ENCODE measurements around the gene SH3BP2.
A peak's percentile ranks its signal among the peaks of the same experiment; 100 is the strongest.

SH3BP2 gene

DNA sequence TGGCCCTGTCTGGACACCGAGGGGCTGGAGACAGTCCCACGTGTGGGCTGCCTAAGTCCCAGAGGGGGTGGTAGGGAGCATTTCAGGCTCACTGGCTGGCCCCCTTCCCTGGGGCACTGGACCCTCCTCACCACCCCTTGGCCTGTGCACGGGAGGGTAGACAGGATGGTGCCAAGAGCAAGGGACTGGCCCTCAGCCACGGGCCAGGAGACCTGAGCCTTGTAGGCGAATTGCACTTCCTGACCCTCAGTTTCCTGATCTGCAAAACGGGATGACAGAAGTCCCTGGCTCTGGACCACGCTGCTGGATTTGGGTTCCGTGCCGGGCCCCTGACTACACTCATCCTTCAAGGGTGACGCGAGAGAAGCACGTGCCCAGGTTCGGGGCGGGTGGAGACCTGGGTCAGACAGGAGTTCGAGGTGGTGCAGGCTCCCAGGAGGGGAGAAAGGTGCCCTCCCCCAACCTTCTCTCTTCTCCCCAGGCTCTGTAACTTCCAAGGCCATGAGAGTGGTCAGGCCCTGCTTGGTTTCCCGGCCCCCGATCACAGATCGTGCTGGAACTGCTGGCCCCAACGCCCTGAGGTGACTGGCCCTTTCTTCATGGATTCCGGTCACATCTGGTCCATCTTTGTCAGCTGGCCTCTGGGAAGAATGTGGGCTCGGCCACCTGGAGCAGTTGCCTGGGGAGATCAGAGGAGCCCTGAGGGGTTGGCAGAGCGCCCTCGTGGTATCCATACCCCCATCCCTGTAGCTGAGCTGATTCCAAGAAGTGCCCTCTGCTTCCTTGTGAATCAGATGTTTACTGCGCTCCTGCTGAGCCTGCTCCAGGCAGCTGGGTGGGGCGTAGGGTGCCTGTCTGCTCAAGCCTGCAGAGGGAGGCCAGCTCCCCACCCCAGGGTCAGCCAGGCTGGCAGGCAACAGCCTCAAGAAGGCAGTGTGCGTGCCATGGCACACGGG is 3.3 kb downstream of the SH3BP2 start (continued):
- TF ChIP-seq, protein P1, sequence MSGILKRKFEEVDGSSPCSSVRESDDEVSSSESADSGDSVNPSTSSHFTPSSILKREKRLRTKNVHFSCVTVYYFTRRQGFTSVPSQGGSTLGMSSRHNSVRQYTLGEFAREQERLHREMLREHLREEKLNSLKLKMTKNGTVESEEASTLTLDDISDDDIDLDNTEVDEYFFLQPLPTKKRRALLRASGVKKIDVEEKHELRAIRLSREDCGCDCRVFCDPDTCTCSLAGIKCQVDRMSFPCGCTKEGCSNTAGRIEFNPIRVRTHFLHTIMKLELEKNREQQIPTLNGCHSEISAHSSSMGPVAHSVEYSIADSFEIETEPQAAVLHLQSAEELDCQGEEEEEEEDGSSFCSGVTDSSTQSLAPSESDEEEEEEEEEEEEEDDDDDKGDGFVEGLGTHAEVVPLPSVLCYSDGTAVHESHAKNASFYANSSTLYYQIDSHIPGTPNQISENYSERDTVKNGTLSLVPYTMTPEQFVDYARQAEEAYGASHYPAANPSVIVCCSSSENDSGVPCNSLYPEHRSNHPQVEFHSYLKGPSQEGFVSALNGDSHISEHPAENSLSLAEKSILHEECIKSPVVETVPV (CRISPR knock-in tag; IDR thresholded peaks at IDR 0.05): no peak
- TF ChIP-seq PPARA (CRISPR knock-in tag; IDR thresholded peaks at IDR 0.05; ENCODE audit: borderline replicate concordance): no peak
- TF ChIP-seq ZFP30 (CRISPR knock-in tag; IDR thresholded peaks at IDR 0.05): no peak
- no peak for TF ChIP-seq TCF4 (CRISPR knock-in tag; IDR thresholded peaks at IDR 0.05; ENCODE audit: borderline replicate concordance)
- TF ChIP-seq, protein P2, sequence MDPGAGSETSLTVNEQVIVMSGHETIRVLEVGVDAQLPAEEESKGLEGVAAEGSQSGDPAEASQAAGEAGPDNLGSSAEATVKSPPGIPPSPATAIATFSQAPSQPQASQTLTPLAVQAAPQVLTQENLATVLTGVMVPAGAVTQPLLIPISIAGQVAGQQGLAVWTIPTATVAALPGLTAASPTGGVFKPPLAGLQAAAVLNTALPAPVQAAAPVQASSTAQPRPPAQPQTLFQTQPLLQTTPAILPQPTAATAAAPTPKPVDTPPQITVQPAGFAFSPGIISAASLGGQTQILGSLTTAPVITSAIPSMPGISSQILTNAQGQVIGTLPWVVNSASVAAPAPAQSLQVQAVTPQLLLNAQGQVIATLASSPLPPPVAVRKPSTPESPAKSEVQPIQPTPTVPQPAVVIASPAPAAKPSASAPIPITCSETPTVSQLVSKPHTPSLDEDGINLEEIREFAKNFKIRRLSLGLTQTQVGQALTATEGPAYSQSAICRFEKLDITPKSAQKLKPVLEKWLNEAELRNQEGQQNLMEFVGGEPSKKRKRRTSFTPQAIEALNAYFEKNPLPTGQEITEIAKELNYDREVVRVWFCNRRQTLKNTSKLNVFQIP (CRISPR knock-in tag; IDR thresholded peaks at IDR 0.05; ENCODE audit: borderline replicate concordance, low read depth): no peak

- no peak for TF ChIP-seq RARB (CRISPR knock-in tag; IDR thresholded peaks at IDR 0.05)
- TF ChIP-seq, protein P2 (CRISPR knock-in tag; IDR thresholded peaks at IDR 0.05; ENCODE audit: borderline replicate concordance, low read depth): no peak
- TF ChIP-seq, protein P1 (CRISPR knock-in tag; IDR thresholded peaks at IDR 0.05): no peak
- TF ChIP-seq OSR1 (CRISPR knock-in tag; IDR thresholded peaks at IDR 0.05): no peak
- TF ChIP-seq BACH2 (CRISPR knock-in tag; IDR thresholded peaks at IDR 0.05; ENCODE audit: borderline replicate concordance): no peak
- no peak for TF ChIP-seq ZFP30 (CRISPR knock-in tag; IDR thresholded peaks at IDR 0.05)
- no peak for ATAC-seq
Observed at GRCh38 chr4:2796849-2797544, 4.1 kb downstream of the SH3BP2 start.

DNA sequence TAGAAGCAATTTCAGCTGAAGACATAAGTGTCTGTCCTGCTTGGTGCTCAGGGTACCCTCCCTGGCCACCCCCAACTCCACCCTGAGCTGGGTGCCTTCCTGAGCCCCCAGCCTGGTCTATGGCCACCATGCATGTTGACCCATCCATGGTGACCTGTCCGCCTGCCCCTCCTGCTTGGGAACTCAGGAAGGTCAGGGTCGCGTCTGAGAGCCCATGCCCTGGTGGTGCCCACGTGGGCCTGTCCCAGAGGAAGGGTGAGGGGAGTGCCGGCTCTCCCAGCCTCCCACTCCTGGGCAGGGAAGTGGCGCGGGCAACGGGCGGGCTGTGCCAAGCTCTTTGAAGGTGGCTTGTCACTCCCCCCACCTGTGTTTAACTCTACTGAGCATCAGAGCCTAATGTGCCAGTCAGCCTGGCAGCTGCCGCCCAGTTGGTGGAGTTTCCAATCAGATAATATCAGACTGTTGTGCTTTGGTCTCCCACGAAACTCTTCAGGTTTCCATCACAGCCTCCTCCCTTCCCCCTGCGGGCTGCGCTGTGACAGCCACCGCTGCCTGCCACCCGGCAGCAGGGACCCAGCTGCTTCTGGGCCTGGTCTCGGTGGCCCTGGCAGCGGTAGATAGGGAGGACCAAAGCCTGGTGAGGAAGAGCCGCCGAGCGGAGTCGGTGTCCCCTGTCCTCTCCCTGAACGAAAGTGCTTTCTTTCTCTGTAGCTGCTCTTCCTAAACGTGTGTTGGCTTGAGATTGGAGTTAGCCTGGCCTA is 4.8 kb downstream of the SH3BP2 start:
- no peak for ATAC-seq
- TF ChIP-seq GLIS3 (CRISPR knock-in tag; IDR thresholded peaks at IDR 0.05): no peak
- TF ChIP-seq CSDC2 (CRISPR knock-in tag; IDR thresholded peaks at IDR 0.05): no peak
- TF ChIP-seq ZNF8 (CRISPR knock-in tag; IDR thresholded peaks at IDR 0.05): no peak
- TF ChIP-seq SNAI2 (CRISPR knock-in tag; IDR thresholded peaks at IDR 0.05): no peak
- no peak for TF ChIP-seq ZFP30 (CRISPR knock-in tag; IDR thresholded peaks at IDR 0.05)
- TF ChIP-seq, protein P3, sequence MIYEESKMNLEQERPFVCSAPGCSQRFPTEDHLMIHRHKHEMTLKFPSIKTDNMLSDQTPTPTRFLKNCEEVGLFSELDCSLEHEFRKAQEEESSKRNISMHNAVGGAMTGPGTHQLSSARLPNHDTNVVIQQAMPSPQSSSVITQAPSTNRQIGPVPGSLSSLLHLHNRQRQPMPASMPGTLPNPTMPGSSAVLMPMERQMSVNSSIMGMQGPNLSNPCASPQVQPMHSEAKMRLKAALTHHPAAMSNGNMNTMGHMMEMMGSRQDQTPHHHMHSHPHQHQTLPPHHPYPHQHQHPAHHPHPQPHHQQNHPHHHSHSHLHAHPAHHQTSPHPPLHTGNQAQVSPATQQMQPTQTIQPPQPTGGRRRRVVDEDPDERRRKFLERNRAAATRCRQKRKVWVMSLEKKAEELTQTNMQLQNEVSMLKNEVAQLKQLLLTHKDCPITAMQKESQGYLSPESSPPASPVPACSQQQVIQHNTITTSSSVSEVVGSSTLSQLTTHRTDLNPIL (CRISPR knock-in tag; IDR thresholded peaks at IDR 0.05; ENCODE audit: low read depth): no peak
- TF ChIP-seq RARB (CRISPR knock-in tag; IDR thresholded peaks at IDR 0.05): no peak

- TF ChIP-seq CSDC2 (CRISPR knock-in tag; IDR thresholded peaks at IDR 0.05) (no peak), TCF4 (CRISPR knock-in tag; IDR thresholded peaks at IDR 0.05; ENCODE audit: borderline replicate concordance) (peak; percentile 61)
- ATAC-seq: no peak; the same call in 2 of the 3 replicates
Observed at GRCh38 chr4:2798399-2799223, 5.7 kb downstream of the SH3BP2 start.

All from SK-N-SH treated with all-trans-retinoic acid at 6 μM for 48 hours (cell line).